NT2/D1 (cell line): ENCODE measurements around the gene INTS2.
A peak's percentile ranks its signal among the peaks of the same experiment; 100 is the strongest.
"Not testable (repeated sequence)": the region's sequence is repeated elsewhere in the genome, so short reads cannot be mapped to it uniquely, and the experiment has no call there.

Source experiments
- DNase-seq: peaks from one replicate; pipeline ENCODE4 v3.0.0-alpha.2; 2011; ENCODE audit warnings: low read depth, low spot score
- H3K27me3 ChIP-seq: 2 replicates; pipeline ENCODE4 v1.6.0; 2011; ENCODE audit warnings: mild to moderate bottlenecking; ENCODE audit not compliant: insufficient read length, insufficient read depth
- H3K36me3 ChIP-seq: 2 replicates; pipeline ENCODE4 v1.6.1; 2011; ENCODE audit warnings: mild to moderate bottlenecking, low read length, mixed read lengths; ENCODE audit not compliant: insufficient read depth, insufficient read length
- H3K4me1 ChIP-seq: 2 replicates; pipeline ENCODE4 v1.5.1; 2011; ENCODE audit not compliant: insufficient read depth, insufficient read length
- H3K4me3 ChIP-seq: 2 replicates; pipeline ENCODE4 v1.5.1; 2011; ENCODE audit warnings: low read depth; ENCODE audit not compliant: insufficient read length
- H3K9ac ChIP-seq: 2 replicates; pipeline ENCODE4 v1.6.0; 2011; ENCODE audit warnings: low read depth; ENCODE audit not compliant: insufficient read length
- H3K9me3 ChIP-seq: 2 replicates; pipeline ENCODE4 v1.5.1; 2011; ENCODE audit warnings: mild to moderate bottlenecking, low read length; ENCODE audit not compliant: insufficient read depth
- SUZ12 ChIP-seq: IDR thresholded peaks from 2 replicates; pipeline ENCODE4 v1.6.1; 2011; ENCODE audit not compliant: insufficient read length, insufficient read depth; ENCODE audit errors: extremely low read depth
- YY1 ChIP-seq: IDR thresholded peaks from 2 replicates; pipeline ENCODE4 v1.6.1; 2011; ENCODE audit not compliant: insufficient read length, insufficient read depth
- ZNF274 ChIP-seq: IDR thresholded peaks from 2 replicates; pipeline ENCODE4 v1.6.1; 2011; ENCODE audit warnings: mild to moderate bottlenecking, low read depth, low read length

The INTS2 gene

DNA sequence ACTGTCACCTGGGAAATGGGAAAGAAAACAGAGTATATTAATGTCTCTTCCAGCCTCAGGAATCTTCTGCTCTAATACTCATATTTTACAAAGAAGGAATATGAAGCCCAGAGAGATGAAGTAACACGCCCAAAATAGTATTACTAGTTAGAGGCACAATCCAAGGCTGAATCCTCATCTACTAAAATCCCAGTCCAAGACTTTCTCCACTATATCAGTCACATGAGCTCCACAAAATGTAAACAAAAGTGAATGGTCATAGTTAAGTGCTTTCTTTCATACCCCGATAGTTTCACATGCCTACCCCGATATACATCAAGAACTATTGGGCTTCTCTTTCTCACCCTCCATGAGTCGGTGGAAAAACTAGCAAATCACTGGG is 965 bp downstream of the INTS2 start:
- no peak for DNase-seq
- TF ChIP-seq ZNF274, result no peak
- TF ChIP-seq YY1, result no peak
- no peak for TF ChIP-seq SUZ12
- H3K9ac ChIP-seq, result peak overlapping the region; percentile 99
- peaks cover 30% of the 10 kb centered on the region for H3K36me3 ChIP-seq
- no peaks in the 10 kb centered on the region for H3K9me3 ChIP-seq
- peaks cover 2% of the 10 kb centered on the region for H3K4me1 ChIP-seq
- no peaks in the 10 kb centered on the region for H3K27me3 ChIP-seq
- H3K4me3 ChIP-seq, result peak overlapping the region; percentile 94

- not testable (repeated sequence) for H3K9me3 ChIP-seq, H3K4me3 ChIP-seq, H3K27me3 ChIP-seq, DNase-seq, H3K9ac ChIP-seq, H3K4me1 ChIP-seq
- peaks cover 43% of the 10 kb centered on the region for H3K36me3 ChIP-seq
Observed at GRCh38 chr17:61915162-61915561, 12.6 kb downstream of the INTS2 start.

GRCh38 chr17:61908292-61909037 is 19.3 kb downstream of the INTS2 start:
- H3K4me1 ChIP-seq, result no peaks in the 10 kb centered on the region
- H3K4me3 ChIP-seq, result no peak overlapping the region
- no peak for DNase-seq
- H3K27me3 ChIP-seq, result no peaks in the 10 kb centered on the region
- no peaks in the 10 kb centered on the region for H3K9me3 ChIP-seq
- no peak overlapping the region for H3K9ac ChIP-seq
- TF ChIP-seq SUZ12 (no peak), ZNF274 (no peak), YY1 (no peak)
- H3K36me3 ChIP-seq, result peaks cover 63% of the 10 kb centered on the region

GRCh38 chr17:61907361-61907760 is 20.4 kb downstream of the INTS2 start:
- no peak for TF ChIP-seq YY1
- no peak for TF ChIP-seq SUZ12
- TF ChIP-seq ZNF274, result no peak
- H3K36me3 ChIP-seq, result peaks cover 70% of the 10 kb centered on the region

DNA sequence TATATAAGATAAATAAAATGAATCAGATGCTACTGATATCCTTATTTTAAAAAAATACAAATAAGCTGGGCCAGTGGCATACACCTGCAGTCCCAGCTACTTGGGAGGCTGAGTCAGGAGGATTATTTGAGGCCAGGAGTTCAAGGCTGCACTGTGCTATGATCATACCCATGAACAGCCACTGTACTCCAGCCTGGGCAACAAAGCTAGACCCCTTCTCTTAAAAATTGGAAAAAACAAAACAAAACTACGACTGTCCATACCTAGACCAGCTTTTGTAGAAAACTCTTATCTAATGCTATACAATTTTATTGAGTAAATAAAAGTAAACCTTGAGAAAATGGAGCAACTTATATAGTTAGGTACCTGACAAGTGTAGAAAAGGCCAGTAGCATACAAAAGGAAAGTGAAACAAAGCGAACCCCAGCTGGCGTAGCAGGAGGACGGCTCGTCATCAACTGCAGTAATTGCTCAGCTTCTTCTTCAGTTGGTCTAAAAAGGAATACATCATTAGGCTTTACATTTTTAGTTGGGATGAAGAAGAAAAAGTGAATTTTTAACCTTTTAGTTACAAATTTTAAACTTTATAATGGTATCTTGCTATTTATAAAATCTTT is 23.6 kb downstream of the INTS2 start:
- peaks cover 56% of the 10 kb centered on the region for H3K36me3 ChIP-seq
- H3K9me3 ChIP-seq, result no peaks in the 10 kb centered on the region
- no peaks in the 10 kb centered on the region for H3K4me1 ChIP-seq
- H3K4me3 ChIP-seq, result no peak overlapping the region
- no peak for TF ChIP-seq YY1
- no peaks in the 10 kb centered on the region for H3K27me3 ChIP-seq
- no peak overlapping the region for H3K9ac ChIP-seq
- DNase-seq, result no peak

More at GRCh38 chr17:61907361-61907760, 20.4 kb downstream of the INTS2 start:
- Histone ChIP-seq H3K27me3 (no peaks in the 10 kb centered on the region), H3K4me3 (no peak overlapping the region), H3K4me1 (no peaks in the 10 kb centered on the region), H3K9me3 (no peaks in the 10 kb centered on the region), H3K9ac (no peak overlapping the region)
- no peak for DNase-seq

GRCh38 chr17:61903251-61903650 is 24.5 kb downstream of the INTS2 start:
- no peaks in the 10 kb centered on the region for H3K27me3 ChIP-seq
- no peaks in the 10 kb centered on the region for H3K9me3 ChIP-seq
- no peak overlapping the region for H3K9ac ChIP-seq
- H3K4me1 ChIP-seq, result no peaks in the 10 kb centered on the region
- no peak overlapping the region for H3K4me3 ChIP-seq
- no peak for DNase-seq
- no peak for TF ChIP-seq SUZ12
- TF ChIP-seq ZNF274, result no peak
- peaks cover 58% of the 10 kb centered on the region for H3K36me3 ChIP-seq

- H3K36me3 ChIP-seq, result peaks cover 53% of the 10 kb centered on the region
Observed at GRCh38 chr17:61897548-61898180, 30.1 kb downstream of the INTS2 start.

More at GRCh38 chr17:61897548-61898180, 30.1 kb downstream of the INTS2 start:
- no peaks in the 10 kb centered on the region for H3K4me1 ChIP-seq
- no peaks in the 10 kb centered on the region for H3K27me3 ChIP-seq
- H3K9ac ChIP-seq, result no peak overlapping the region
- DNase-seq, result no peak
- no peaks in the 10 kb centered on the region for H3K9me3 ChIP-seq
- TF ChIP-seq ZNF274 (no peak), SUZ12 (no peak), YY1 (no peak)
- H3K4me3 ChIP-seq, result no peak overlapping the region
